Bladder microvascular endothelial cell (primary cell): ENCODE data around the gene PARP15. TPM values are rescaled to one million over a fixed set of nuclear protein-coding genes. Genes with fewer than 3 reads are reported as not detected.

Experiments used
- total RNA-seq: library from RNA; depleted of rRNA; stranded (reverse); fragments of >200 nt; gene quantifications from 2 replicates; pipeline ENCODE4 v1.2.3, GENCODE V29; 2014

The PARP15 gene
- 0.32 and 0.38 TPM in 2 replicates for total RNA-seq

DNA sequence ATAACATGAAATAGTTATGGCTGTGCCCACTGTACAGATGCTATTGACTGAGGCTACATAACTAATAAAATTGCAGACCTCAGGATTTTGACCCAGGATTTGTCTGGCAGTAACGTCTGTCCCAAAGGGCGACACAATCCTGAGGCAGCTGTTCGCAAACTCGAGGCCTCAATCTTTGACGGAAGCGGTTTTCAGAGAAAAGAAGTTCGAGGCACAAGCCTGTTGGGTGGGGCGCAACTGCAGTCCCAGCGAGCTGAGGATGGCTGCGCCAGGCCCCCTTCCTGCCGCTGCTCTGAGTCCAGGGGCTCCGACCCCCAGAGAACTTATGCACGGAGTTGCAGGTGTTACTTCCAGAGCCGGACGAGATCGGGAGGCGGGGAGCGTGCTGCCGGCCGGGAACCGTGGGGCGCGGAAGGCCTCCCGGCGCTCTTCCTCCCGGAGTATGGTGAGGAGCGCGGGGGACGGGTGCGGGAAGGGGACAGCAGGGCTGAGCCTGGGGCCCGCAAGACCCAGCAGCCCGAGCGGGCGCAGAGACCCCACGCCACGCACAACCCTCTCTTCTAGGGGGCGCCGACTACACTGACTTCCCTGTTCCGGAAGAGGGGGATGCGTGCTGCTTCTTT lies at the start of gene PARP15:
TSS of gene PARP15 (plus strand) at position 242 of the 623 bp plus-strand sequence. CDS start at position 260, 18 bp downstream.

GRCh38 chr3:122564155-122564912 lies 13.1 kb upstream of the PARP15 start, which contains the start of the genes DTX3L and PARP9:
Gene DTX3L, plus strand, starts transcription at chr3:122564338. Its CDS starts 89 bp downstream, at chr3:122564427.
Gene PARP9, minus strand, starts transcription at chr3:122564300. Its CDS starts 4,680 bp downstream, at chr3:122559620.

DNA sequence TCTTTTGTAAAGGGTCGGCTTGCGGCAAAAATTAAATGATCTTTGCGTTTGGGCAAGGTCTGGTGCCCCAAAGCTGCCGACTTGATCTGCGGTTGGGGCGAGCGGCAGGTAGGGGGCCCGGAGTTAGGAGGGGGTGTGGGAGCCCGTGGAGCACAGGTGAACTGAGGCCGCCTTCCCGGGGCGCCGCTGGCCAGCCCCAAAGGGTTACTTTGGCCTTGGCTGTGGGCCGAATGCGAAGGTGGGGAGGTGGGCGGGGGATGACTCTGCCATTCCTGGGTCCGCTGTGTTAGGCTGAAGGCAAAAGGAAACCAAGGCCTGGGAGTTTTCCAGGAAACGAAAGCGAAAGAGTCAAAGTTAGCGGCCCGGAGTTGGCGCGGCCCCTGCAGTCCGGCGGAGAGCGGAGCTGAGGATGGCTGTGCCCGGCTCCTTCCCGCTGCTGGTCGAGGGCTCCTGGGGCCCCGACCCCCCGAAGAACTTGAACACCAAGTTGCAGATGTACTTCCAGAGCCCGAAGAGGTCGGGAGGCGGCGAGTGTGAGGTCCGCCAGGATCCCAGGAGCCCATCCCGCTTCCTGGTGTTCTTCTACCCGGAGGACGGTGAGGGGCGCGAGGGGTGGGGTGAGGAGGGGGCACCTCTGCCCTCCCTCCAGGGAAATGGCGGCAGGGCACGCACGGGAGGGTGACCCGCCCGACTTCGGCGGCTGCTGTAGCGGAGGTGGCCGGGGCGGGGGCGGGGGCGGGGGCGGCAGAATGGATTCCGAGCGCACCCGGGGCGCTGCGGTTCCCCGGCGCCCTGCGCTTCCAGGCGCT lies 103.2 kb downstream of the PARP15 start, which contains the start of gene PARP14:
TSS of gene PARP14 (plus strand) at position 365 of the 809 bp plus-strand sequence. CDS start at position 410, 45 bp downstream.

Other genes with a start within 250 kb of the PARP15 start
- 28.3 and 29.6 TPM in 2 replicates for gene MIX23, start 194.4 kb upstream of the PARP15 start, total RNA-seq
- 4.0 and 8.2 TPM in 2 replicates for gene FAM162A, start 193.5 kb upstream of the PARP15 start, total RNA-seq
- gene WDR5B, start 161.6 kb upstream of the PARP15 start, total RNA-seq = 2.1 and 6.9 TPM in 2 replicates
- gene KPNA1, start 62.7 kb upstream of the PARP15 start, total RNA-seq = 26.6 and 48.9 TPM in 2 replicates
- gene PARP9, start 13.3 kb upstream of the PARP15 start, total RNA-seq = 16.8 and 21.5 TPM in 2 replicates
- gene DTX3L, start 13.3 kb upstream of the PARP15 start, total RNA-seq = 14.2 and 27.8 TPM in 2 replicates
- gene PARP14, start 103.2 kb downstream of the PARP15 start, total RNA-seq = 93.1 and 159 TPM in 2 replicates
- gene HSPBAP1, start 216.2 kb downstream of the PARP15 start, total RNA-seq = 7.6 and 10.0 TPM in 2 replicates
- gene SLC49A4, start 217.4 kb downstream of the PARP15 start, total RNA-seq = 8.9 and 11.1 TPM in 2 replicates